Stimulated activated CD4-positive, alpha-beta T cell treated with anti-CD3 and anti-CD28 coated beads, Interleukin-1b, Interleukin-23, amount 100 ng/mL, for 48 hours (primary cell): ENCODE measurements around the gene FRK.
"Not testable (repeated sequence)": the region's sequence is repeated elsewhere in the genome, so short reads cannot be mapped to it uniquely, and the experiment has no call there.

Experiments used
- DNase-seq: peaks from one replicate; pipeline ENCODE4 v3.0.0-alpha.2; 2020

FRK gene

GRCh38 chr6:116073765-116074440, 13.2 kb upstream of the FRK start:
- no peak for DNase-seq

- no peak for DNase-seq
Measured at GRCh38 chr6:116072368-116072767, 11.7 kb upstream of the FRK start.

- DNase-seq = no peak
Measured at GRCh38 chr6:116070616-116071389, 10.1 kb upstream of the FRK start.

- no peak for DNase-seq
Measured at GRCh38 chr6:116070101-116070500, 9.4 kb upstream of the FRK start.

- no peak for DNase-seq
Measured at GRCh38 chr6:116066789-116067188, 6.1 kb upstream of the FRK start.

GRCh38 chr6:116064666-116065065, 4.0 kb upstream of the FRK start:
- no peak for DNase-seq

GRCh38 chr6:116062496-116062895, 1.8 kb upstream of the FRK start:
- DNase-seq = no peak

GRCh38 chr6:116059713-116060571, 749 bp downstream of the FRK start:
- DNase-seq = no peak

GRCh38 chr6:116057766-116058165, 2.9 kb downstream of the FRK start:
- DNase-seq = no peak

- DNase-seq = no peak
Measured at GRCh38 chr6:116055513-116055912, 5.2 kb downstream of the FRK start.

- no peak for DNase-seq
Measured at GRCh38 chr6:116051244-116051643, 9.4 kb downstream of the FRK start.

GRCh38 chr6:116050737-116051136, 10.0 kb downstream of the FRK start:
- no peak for DNase-seq

GRCh38 chr6:116049321-116049720, 11.4 kb downstream of the FRK start:
- DNase-seq = no peak

GRCh38 chr6:116047173-116047933, 13.3 kb downstream of the FRK start:
- no peak for DNase-seq

- DNase-seq = no peak
Measured at GRCh38 chr6:116046737-116047136, 14.0 kb downstream of the FRK start.

- DNase-seq = not testable (repeated sequence)
Measured at GRCh38 chr6:116046272-116046671, 14.4 kb downstream of the FRK start.

GRCh38 chr6:116041934-116042333, 18.8 kb downstream of the FRK start:
- no peak for DNase-seq

GRCh38 chr6:116040993-116041392, 19.7 kb downstream of the FRK start:
- no peak for DNase-seq

- no peak for DNase-seq
Measured at GRCh38 chr6:116036885-116037284, 23.8 kb downstream of the FRK start.

- DNase-seq = no peak
Measured at GRCh38 chr6:116036075-116036773, 24.5 kb downstream of the FRK start.

GRCh38 chr6:116035616-116036015, 25.1 kb downstream of the FRK start:
- no peak for DNase-seq

GRCh38 chr6:116034327-116034726, 26.4 kb downstream of the FRK start:
- no peak for DNase-seq
